Stimulated activated CD4-positive, alpha-beta T cell treated with anti-CD3 and anti-CD28 coated beads, Interleukin-4, amount 100 ng/mL, for 48 hours (primary cell): Measurements from ENCODE around the gene RALGAPB.

Experiments used
- DNase-seq, 2 donors: peaks; one replicate each; pipeline ENCODE4 v3.0.0-alpha.2; 2020; ENCODE audit warnings: low read depth in 2 of 2

Gene RALGAPB

DNA sequence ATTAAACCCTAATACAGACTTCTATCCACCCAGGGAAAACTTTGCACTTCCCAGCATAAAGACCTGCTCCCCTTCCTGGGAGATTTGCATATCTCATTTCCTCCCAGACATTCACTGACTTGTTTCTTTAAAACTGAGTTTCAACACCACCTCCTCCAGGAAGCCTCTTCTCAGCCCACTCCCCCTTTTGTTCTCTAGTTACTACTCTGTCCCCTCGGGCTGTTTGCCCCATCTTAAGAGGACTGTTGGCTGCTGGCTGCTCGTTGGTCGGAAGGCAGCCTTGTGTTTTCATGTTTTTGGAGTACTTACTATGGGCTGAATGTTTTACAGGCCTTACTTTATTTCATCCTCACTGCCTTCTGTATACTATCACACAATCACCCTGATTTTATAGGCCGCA lies 135.5 kb downstream of the RALGAPB start:
- DNase-seq, result no peak

- no peak for DNase-seq
Measured at GRCh38 chr20:38609815-38610214, 137.2 kb downstream of the RALGAPB start.

DNA sequence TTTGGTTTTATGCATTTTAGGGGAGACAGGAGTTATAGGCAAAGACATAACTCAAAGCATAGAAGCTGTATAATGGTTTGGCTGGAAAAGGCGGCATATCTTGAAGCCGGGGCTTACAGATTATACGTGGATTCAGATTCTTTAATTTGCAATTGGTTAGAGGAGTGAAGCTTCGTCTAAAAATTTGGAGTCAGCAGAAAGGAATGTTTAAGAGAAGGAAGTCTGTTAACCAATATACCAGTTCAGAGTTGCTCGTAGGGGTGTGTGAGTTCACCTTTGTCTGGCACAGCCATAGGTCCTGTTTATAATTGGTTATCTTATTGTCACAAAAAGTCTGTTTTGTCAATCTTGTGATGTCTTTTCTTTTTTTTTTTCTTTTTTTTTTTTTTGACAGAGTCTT lies 137.9 kb downstream of the RALGAPB start:
- no peak for DNase-seq

DNA sequence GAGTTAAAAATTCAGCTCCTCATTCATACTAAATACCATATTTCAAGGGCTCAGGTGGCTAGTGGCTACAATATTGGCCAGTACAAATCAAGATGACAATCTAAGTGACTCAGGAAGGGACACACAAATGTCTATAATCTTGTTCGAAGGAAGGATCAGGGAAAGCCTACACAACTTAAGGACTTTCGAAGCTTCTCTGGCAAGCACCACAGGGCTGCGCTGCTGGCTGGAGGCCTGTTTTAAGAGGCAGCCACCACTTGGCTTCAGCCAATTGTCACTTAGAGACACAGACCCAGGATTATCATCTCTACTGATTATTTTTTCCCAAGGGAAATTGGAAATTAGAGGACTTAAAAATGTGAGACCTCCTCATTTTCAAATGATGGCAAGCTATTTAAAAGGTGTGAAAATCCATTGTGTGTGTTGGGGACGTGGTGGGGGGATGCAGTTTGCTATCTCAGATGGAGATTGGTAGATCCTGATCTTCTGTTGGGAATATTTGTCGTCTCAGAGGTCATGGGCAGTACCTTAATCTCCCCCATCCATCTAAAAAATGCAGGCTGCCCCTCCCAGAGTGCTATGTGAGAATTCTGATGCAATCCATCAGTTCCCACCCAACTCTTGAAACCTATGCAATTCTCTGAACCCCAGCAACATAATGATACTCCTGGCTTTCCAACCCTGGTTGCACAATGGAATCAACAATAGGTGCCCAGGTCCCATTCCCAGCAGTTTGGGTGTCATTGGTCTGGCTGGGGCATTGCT lies 140.3 kb downstream of the RALGAPB start:
- DNase-seq, result no peak

DNA sequence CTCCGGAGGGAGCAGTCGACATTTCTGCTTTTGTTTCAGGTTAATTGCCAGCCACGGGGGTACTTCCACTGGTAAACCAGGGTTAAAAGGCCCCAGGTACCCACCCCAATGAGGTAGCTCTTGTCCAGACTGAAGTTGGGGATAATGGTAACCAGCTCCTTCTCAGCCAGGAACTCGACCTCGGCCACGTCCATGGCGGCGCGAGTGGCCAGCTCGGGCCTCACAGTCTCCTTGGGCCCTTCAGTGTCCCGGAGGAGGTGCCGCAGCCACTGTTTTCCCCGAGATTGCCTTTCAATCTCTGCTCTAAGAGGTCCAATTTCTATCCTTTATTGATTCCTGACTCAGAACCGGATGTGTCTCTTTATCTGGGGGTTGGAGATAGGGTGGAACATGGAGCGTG lies 142.6 kb downstream of the RALGAPB start:
- DNase-seq, result no peak

DNA sequence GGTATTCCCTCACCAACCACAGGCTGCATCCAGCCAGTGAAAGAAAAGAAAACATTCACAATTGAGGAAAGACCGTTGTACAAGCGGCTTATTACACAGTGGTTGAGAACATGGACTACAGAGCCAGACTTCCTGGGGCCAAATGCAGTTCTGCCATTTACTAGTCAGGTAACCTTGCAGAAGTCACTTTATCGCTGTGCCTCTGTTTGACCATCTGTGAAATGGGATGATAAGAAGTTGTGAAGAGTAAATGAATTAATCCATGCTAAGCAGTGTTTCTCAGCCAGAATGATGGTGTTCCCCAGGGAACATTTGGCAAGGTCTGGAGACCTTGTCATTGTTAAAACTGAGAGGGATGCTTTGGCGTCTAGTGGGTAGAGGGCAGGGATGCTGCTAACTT lies 143.8 kb downstream of the RALGAPB start:
- DNase-seq, result no peak

DNA sequence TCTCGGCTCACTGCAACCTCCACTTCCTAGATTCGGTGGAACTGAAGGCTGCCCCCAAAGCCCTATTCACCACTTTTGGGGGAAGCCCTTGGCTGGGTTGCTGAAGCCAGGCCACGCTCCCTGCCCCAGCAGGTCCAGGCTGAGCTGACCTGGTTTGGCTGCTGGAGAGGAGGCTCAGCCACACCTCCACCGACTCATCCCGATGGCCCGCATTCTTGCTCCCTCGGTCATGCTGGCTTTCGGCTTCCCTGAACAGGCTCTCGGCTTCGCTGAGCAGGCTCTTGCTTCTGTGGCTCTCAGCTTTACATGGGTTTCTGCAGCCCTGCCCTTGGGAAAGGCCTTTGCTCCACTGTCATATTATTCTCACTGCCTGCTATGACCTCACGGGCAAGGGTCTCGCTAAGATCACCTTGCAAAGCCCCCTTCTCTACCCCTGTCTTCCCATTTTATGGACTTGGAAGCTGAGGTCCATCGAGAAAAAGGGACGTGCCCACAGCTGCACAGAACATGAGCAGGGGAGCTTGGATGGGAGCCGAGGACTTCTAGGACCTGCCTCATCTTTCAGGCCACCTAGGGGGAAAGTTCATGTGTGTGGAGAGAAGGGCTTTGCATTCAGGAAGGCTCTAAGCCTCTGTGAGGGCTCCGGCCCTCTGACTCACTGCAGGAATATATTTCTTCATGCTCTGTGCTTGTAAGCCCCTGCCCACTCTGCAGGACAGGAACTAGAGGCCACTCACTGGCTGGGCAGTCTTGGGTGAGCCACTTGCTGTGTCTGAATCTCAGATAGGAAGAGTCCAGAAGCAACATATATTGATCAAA lies 144.6 kb downstream of the RALGAPB start:
- no peak for DNase-seq

GRCh38 chr20:38617830-38618196 lies 145.2 kb downstream of the RALGAPB start:
- DNase-seq, result no peak

DNA sequence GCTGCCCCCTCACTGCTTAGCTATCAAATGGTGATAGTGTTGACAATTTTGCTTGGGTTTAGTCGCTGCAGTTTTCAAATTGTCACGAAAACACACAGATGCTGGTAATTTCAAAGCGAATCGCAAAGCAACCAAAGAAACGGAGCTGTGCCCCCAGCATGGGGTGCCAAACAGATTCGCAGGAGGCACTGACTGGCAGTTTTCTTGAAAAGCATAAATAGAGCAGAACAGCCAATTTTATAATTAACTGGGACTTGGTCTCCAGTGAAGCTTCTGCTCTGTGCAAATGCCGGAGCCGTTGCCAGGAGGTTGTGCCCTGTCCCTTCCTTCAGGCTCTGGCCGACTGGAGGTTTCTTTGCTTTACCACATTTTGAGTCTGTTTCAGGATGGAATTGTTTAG lies 147.8 kb downstream of the RALGAPB start:
- no peak for DNase-seq

DNA sequence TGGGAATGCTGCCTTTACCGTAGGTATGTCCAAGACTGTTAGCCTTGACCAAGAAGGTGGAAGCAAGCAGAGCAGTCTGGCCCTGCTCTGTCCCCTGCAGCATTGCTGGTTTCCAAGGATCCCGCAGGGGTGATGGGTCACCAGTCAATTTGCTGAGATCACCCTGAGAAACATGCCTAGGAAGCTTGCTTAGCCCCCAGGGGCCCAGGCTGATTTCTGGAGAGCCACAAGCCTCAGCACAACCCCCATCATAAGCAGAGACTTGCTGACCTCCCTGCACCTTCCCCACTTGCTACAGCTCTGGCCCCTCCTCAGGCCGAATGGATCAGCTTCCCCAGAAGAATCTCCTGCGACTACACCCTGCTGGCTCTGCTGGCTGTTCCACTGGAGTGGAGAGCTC lies 150.4 kb downstream of the RALGAPB start:
- DNase-seq, result no peak

DNA sequence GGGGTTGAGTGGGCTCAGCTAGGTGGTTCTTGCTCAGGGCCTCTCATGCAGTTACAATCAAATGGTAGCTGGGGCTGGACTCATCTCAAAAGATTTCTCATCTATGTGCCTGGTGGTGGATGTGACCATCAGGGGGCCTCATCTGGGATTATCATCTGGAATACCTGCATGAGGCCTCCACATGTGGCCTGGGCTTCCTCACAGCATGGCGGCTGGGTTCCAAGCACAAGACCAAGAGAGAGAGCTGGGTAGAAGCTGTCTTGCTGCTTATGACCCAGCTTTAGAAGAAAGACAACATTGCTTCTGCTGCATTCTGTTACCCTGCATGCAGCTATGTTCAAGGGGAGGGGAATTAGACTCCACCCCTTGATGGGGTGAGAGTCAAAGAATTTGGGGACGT lies 151.4 kb downstream of the RALGAPB start:
- no peak for DNase-seq

GRCh38 chr20:38625896-38626295 lies 153.3 kb downstream of the RALGAPB start:
- DNase-seq, result no peak

- no peak for DNase-seq
Measured at GRCh38 chr20:38626921-38627659, 154.4 kb downstream of the RALGAPB start.
